Prostate gland (tissue), 2 donors: ENCODE data around the gene VSIR. TPM values are rescaled to one million over a fixed set of nuclear protein-coding genes. Genes with fewer than 3 reads are reported as not detected.

Source experiments
- DNase-seq: peaks from one replicate; pipeline ENCODE4 v3.0.0-alpha.2; 2019; ENCODE audit warnings: low spot score
- H3K27ac ChIP-seq, 2 donors: fragments of 200-600 bp; sonication (generic); 2 replicates each; pipeline ENCODE4 v1.5.1; 2017 to 2019
- H3K27me3 ChIP-seq: fragments of 200-600 bp; sonication (generic); replicated peaks from 2 replicates; pipeline ENCODE4 v1.5.1; 2019; ENCODE audit not compliant: insufficient read depth
- H3K36me3 ChIP-seq, 2 donors: fragments of 200-600 bp; sonication (generic); 1 replicate in 1 of 2; 2 replicates in 1 of 2; pipeline versions ENCODE4 v1.5.1 to v1.8.1; 2017 to 2019
- H3K4me1 ChIP-seq: fragments of 200-600 bp; sonication (generic); replicated peaks from 2 replicates; pipeline ENCODE4 v1.5.1; 2019
- H3K4me3 ChIP-seq, 2 donors: fragments of 200-600 bp; sonication (generic); 2 replicates each; pipeline ENCODE4 v1.5.1; 2017 to 2019
- H3K9me3 ChIP-seq: fragments of 200-600 bp; sonication (generic); 2 replicates; pipeline ENCODE4 v1.5.1; 2017
- CTCF ChIP-seq, 4 experiments: fragments of 200-600 bp in 2 of 4; fragments of 450-650 bp in 2 of 4; sonication (generic) in 2 of 4; IDR thresholded peaks; 1 replicate in 3 of 4; 2 replicates in 1 of 4; pipeline ENCODE4 v1.5.1; 2016 to 2019; ENCODE audit warnings: antibody characterized with exemption in 4 of 4, mild to moderate bottlenecking in 2 of 4, moderate library complexity in 2 of 4
- POLR2A ChIP-seq: fragments of 450-650 bp; IDR thresholded peaks from one replicate; pipeline ENCODE4 v1.6.1; 2016; ENCODE audit warnings: antibody characterized with exemption, mild to moderate bottlenecking
- POLR2AphosphoS5 ChIP-seq: sonication (generic); formaldehyde crosslinking; IDR thresholded peaks from one replicate; pipeline ENCODE4 v1.6.1; 2017; ENCODE audit warnings: antibody characterized with exemption
- WGBS: methylation state at CpG from one replicate; pipeline ENCODE4 v1.1.5; 2018; 5-methylcytosine and 5-hydroxymethylcytosine counted together
- intact Hi-C: fragments of 100-400 bp; cut with DNase I; formaldehyde crosslinking; loops from one replicate; pipeline ENCODE4 v1.14.2; 2022
- total RNA-seq, 2 donors: library from RNA; depleted of rRNA; stranded (reverse); fragments of >200 nt; gene quantifications; one replicate each; pipeline ENCODE4 v1.1.0, GENCODE V29; 2016

Gene VSIR
- total RNA-seq, 2 donors from 2014 or later: 23.1 to 40.2 TPM

- Histone ChIP-seq H3K4me1 (peaks cover 6% of the 10 kb centered on the region), H3K4me3 (no peak overlapping the region), H3K9me3 (no peaks in the 10 kb centered on the region), H3K36me3 (no peaks in the 10 kb centered on the region), H3K27me3 (no peaks in the 10 kb centered on the region), H3K27ac (no peak overlapping the region)
- TF ChIP-seq CTCF (IDR thresholded peaks at IDR 0.05) (no peak), POLR2A (no peak), POLR2AphosphoS5 (no peak)
- intact Hi-C loops: no loop called here
- WGBS: 46% methylated on average over 9 of the region's 9 CpGs
- peak; percentile 36 for DNase-seq
These were observed 33.2 kb downstream of the VSIR start for GRCh38 chr10:71740069-71740653.

- no peak for TF ChIP-seq CTCF (IDR thresholded peaks at IDR 0.05)
- no peak for TF ChIP-seq POLR2A
- no peak for TF ChIP-seq POLR2AphosphoS5
- Histone ChIP-seq H3K9me3 (no peaks in the 10 kb centered on the region), H3K27ac (no peak overlapping the region), H3K27me3 (no peaks in the 10 kb centered on the region), H3K4me3 (no peak overlapping the region), H3K4me1 (peaks cover 6% of the 10 kb centered on the region), H3K36me3 (no peaks in the 10 kb centered on the region)
- DNase-seq: no peak
- WGBS: 94% methylated on average over 8 of the region's 8 CpGs
- intact Hi-C loops: no loop called here
These were observed 33.9 kb downstream of the VSIR start for GRCh38 chr10:71739358-71739900.

GRCh38 chr10:71737834-71738197 is 35.5 kb downstream of the VSIR start:
- H3K9me3 ChIP-seq: no peaks in the 10 kb centered on the region
- peaks cover 6% of the 10 kb centered on the region for H3K4me1 ChIP-seq
- no peak overlapping the region for H3K4me3 ChIP-seq
- no peaks in the 10 kb centered on the region for H3K36me3 ChIP-seq
- DNase-seq: no peak
- intact Hi-C loops: no loop called here
- TF ChIP-seq CTCF (IDR thresholded peaks at IDR 0.05): no peak
- no peaks in the 10 kb centered on the region for H3K27me3 ChIP-seq
- 42% methylated on average over 3 of the region's 3 CpGs for WGBS
- H3K27ac ChIP-seq: peak overlapping the region; percentile 4 to 41

GRCh38 chr10:71737001-71737833 is 36.1 kb downstream of the VSIR start:
- no peak for TF ChIP-seq POLR2A
- TF ChIP-seq CTCF (IDR thresholded peaks at IDR 0.05): no peak
- TF ChIP-seq POLR2AphosphoS5: peak; percentile 87
- DNase-seq: peak; percentile 79
- Histone ChIP-seq H3K4me1 (peaks cover 6% of the 10 kb centered on the region), H3K4me3 (no peak overlapping the region), H3K27me3 (no peaks in the 10 kb centered on the region), H3K9me3 (no peaks in the 10 kb centered on the region), H3K36me3 (no peaks in the 10 kb centered on the region), H3K27ac (peak overlapping the region; percentile 4 to 55)
- WGBS: 50% methylated on average over 12 of the region's 12 CpGs
- intact Hi-C loops: no loop called here
